Smooth muscle cell (in vitro differentiated cells): ENCODE results near the gene RACGAP1. TPM values are rescaled to one million over a fixed set of nuclear protein-coding genes. Genes with fewer than 3 reads are reported as not detected.
A peak's percentile ranks its signal among the peaks of the same experiment; 100 is the strongest.

Experiments
- DNase-seq: peaks from one replicate; lab custom pipeline; 2025; ENCODE audit not compliant: unreplicated experiment; lab: John Stamatoyannopoulos, UW
- H2AFZ ChIP-seq: fragments of 200-600 bp; sonication (generic); 2 replicates; pipeline ENCODE4 v1.6.0; 2016; ENCODE audit warnings: antibody characterized with exemption, low read depth, mild to moderate bottlenecking
- H3F3A ChIP-seq: fragments of 200-600 bp; sonication (generic); 2 replicates; pipeline ENCODE4 v1.6.0; 2017; ENCODE audit warnings: antibody characterized with exemption, low read depth
- H3K27ac ChIP-seq: fragments of 200-600 bp; sonication (generic); 2 replicates; pipeline ENCODE4 v1.5.1; 2016; ENCODE audit warnings: low read depth, mild to moderate bottlenecking
- H3K27me3 ChIP-seq: fragments of 200-600 bp; sonication (generic); 2 replicates; pipeline ENCODE4 v1.6.1; 2016; ENCODE audit warnings: low read depth, mild to moderate bottlenecking
- H3K36me3 ChIP-seq: fragments of 200-600 bp; sonication (generic); 2 replicates; pipeline ENCODE4 v1.5.1; 2016; ENCODE audit warnings: low read depth
- H3K4me1 ChIP-seq: fragments of 200-600 bp; sonication (generic); 2 replicates; pipeline ENCODE4 v1.5.1; 2016; ENCODE audit warnings: low read depth
- H3K4me2 ChIP-seq: fragments of 200-600 bp; sonication (generic); 2 replicates; pipeline ENCODE4 v1.6.0; 2016; ENCODE audit warnings: mild to moderate bottlenecking
- H3K4me3 ChIP-seq: fragments of 200-600 bp; sonication (generic); 2 replicates; pipeline ENCODE4 v1.5.1; 2016; ENCODE audit warnings: mild to moderate bottlenecking
- H3K79me2 ChIP-seq: fragments of 200-600 bp; sonication (generic); 2 replicates; pipeline ENCODE4 v1.6.0; 2016; ENCODE audit warnings: low read depth, mild to moderate bottlenecking
- H3K9ac ChIP-seq: fragments of 200-600 bp; sonication (generic); 2 replicates; pipeline ENCODE4 v1.6.0; 2016; ENCODE audit warnings: low read depth
- H3K9me3 ChIP-seq: fragments of 200-600 bp; sonication (generic); replicated peaks from 2 replicates; pipeline ENCODE4 v1.5.1; 2016; ENCODE audit warnings: low read depth
- H4K20me1 ChIP-seq: fragments of 200-600 bp; sonication (generic); 2 replicates; pipeline ENCODE4 v1.6.0; 2016; ENCODE audit warnings: low read depth
- WGBS: methylation state at CpG from one replicate; pipeline ENCODE4 v1.1.7; 2016; ENCODE audit warnings: low lambda C conversion rate; 5-methylcytosine and 5-hydroxymethylcytosine counted together
- polyA plus RNA-seq: library from polyadenylated mRNA; unstranded; fragments of >200 nt; fragmentation: Nextera tagmentation; extraction: Ambion mirVana; gene quantifications from 2 replicates; pipeline ENCODE4 v1.2.1, GENCODE V29; 2016
- total RNA-seq: library from RNA; depleted of rRNA; stranded (reverse); fragments of >200 nt; gene quantifications from 2 replicates; pipeline ENCODE4 v1.2.3, GENCODE V29; 2014
- TF ChIP-seq, protein P1 (sequence below): fragments of 200-600 bp; sonication (generic); IDR thresholded peaks from 2 replicates; pipeline ENCODE4 v1.5.1; 2017; ENCODE audit warnings: borderline replicate concordance, mild to moderate bottlenecking, antibody characterized with exemption; ENCODE audit not compliant: insufficient read depth, poor library complexity, severe bottlenecking

RACGAP1 gene
- total and polyA plus RNA-seq, 2 experiments from 2014 or later: 13.7 to 52.3 TPM

- no peaks in the 10 kb centered on the region for H3K9me3 ChIP-seq
- H3K4me1 ChIP-seq: no peaks in the 10 kb centered on the region
- peak overlapping the region; percentile 81 for H3K4me2 ChIP-seq
- no peak overlapping the region for H3K27ac ChIP-seq
- TF ChIP-seq, protein P1, sequence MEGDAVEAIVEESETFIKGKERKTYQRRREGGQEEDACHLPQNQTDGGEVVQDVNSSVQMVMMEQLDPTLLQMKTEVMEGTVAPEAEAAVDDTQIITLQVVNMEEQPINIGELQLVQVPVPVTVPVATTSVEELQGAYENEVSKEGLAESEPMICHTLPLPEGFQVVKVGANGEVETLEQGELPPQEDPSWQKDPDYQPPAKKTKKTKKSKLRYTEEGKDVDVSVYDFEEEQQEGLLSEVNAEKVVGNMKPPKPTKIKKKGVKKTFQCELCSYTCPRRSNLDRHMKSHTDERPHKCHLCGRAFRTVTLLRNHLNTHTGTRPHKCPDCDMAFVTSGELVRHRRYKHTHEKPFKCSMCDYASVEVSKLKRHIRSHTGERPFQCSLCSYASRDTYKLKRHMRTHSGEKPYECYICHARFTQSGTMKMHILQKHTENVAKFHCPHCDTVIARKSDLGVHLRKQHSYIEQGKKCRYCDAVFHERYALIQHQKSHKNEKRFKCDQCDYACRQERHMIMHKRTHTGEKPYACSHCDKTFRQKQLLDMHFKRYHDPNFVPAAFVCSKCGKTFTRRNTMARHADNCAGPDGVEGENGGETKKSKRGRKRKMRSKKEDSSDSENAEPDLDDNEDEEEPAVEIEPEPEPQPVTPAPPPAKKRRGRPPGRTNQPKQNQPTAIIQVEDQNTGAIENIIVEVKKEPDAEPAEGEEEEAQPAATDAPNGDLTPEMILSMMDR: no peak
- H3F3A ChIP-seq: no peaks in the 10 kb centered on the region
- no peak overlapping the region for H2AFZ ChIP-seq
- H3K36me3 ChIP-seq: no peaks in the 10 kb centered on the region
- peaks cover 77% of the 10 kb centered on the region for H3K27me3 ChIP-seq
- H3K79me2 ChIP-seq: no peaks in the 10 kb centered on the region
- no peaks in the 10 kb centered on the region for H4K20me1 ChIP-seq
- H3K4me3 ChIP-seq: peak overlapping the region; percentile 36
- no peak overlapping the region for H3K9ac ChIP-seq
- DNase-seq: no peak
- 50% methylated on average over 15 of the region's 15 CpGs for WGBS
Measured at GRCh38 chr12:49967777-49968250, 57.5 kb downstream of the RACGAP1 start.

- TF ChIP-seq, protein P1: peak; percentile 75
- peak overlapping the region; percentile 53 for H2AFZ ChIP-seq
- H3K9me3 ChIP-seq: no peaks in the 10 kb centered on the region
- WGBS: 5% methylated on average over 33 of the region's 40 CpGs
- no peaks in the 10 kb centered on the region for H3K4me1 ChIP-seq
- H3K4me3 ChIP-seq: peak overlapping the region; percentile 36
- no peaks in the 10 kb centered on the region for H3K79me2 ChIP-seq
- DNase-seq: peak; percentile 82
- no peak overlapping the region for H3K9ac ChIP-seq
- no peaks in the 10 kb centered on the region for H4K20me1 ChIP-seq
- H3K36me3 ChIP-seq: no peaks in the 10 kb centered on the region
- no peak overlapping the region for H3K27ac ChIP-seq
- H3K4me2 ChIP-seq: peak overlapping the region; percentile 81
- peaks cover 83% of the 10 kb centered on the region for H3K27me3 ChIP-seq
- H3F3A ChIP-seq: no peaks in the 10 kb centered on the region
Measured at GRCh38 chr12:49967042-49967776, 58.1 kb downstream of the RACGAP1 start.

DNA sequence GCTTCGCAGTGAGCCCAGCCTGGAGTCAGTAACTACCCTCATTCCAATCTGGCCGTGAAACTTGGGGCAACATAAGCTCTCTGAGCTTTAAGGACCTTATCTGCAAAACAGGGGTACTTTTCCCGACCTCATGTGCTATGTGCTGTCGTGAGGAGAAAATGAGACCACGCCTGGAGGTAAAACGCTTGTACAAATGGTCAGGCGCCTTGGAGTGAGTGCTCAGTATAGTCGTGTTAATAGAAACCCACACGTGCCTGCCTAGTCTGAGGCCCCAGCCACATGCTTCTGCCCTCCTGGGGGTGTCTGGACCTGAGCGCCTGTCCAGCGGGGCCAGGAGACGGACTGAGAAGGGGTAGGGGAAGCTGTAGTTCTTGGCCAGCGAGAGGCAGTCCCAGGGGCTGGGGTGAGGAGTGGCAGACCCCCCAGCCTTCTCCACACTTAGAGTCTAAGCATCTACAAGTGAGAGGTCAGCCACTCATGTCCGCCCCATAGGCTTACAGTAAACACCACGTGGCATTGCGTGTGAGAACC is 58.7 kb downstream of the RACGAP1 start:
- H3K27me3 ChIP-seq: peaks cover 82% of the 10 kb centered on the region
- no peak overlapping the region for H3K4me3 ChIP-seq
- WGBS: 38% methylated on average over 16 of the region's 16 CpGs
- no peaks in the 10 kb centered on the region for H3F3A ChIP-seq
- no peaks in the 10 kb centered on the region for H3K4me1 ChIP-seq
- no peak overlapping the region for H3K9ac ChIP-seq
- no peaks in the 10 kb centered on the region for H3K79me2 ChIP-seq
- H2AFZ ChIP-seq: no peak overlapping the region
- no peak for DNase-seq
- no peaks in the 10 kb centered on the region for H3K36me3 ChIP-seq
- H4K20me1 ChIP-seq: no peaks in the 10 kb centered on the region
- no peak overlapping the region for H3K27ac ChIP-seq
- TF ChIP-seq, protein P1: no peak
- H3K4me2 ChIP-seq: no peak overlapping the region
- no peaks in the 10 kb centered on the region for H3K9me3 ChIP-seq

- TF ChIP-seq, protein P1: no peak
- no peak overlapping the region for H2AFZ ChIP-seq
- H3K4me1 ChIP-seq: no peaks in the 10 kb centered on the region
Measured at GRCh38 chr12:49965836-49966235, 59.5 kb downstream of the RACGAP1 start.

More at GRCh38 chr12:49965836-49966235, 59.5 kb downstream of the RACGAP1 start:
- Histone ChIP-seq H3K27ac (no peak overlapping the region), H3K36me3 (no peaks in the 10 kb centered on the region), H3K4me3 (no peak overlapping the region), H3K79me2 (no peaks in the 10 kb centered on the region), H3K9me3 (no peaks in the 10 kb centered on the region), H3K9ac (no peak overlapping the region), H4K20me1 (no peaks in the 10 kb centered on the region), H3K4me2 (no peak overlapping the region), H3F3A (no peaks in the 10 kb centered on the region), H3K27me3 (peaks cover 81% of the 10 kb centered on the region)
- 77% methylated on average over 5 of the region's 6 CpGs for WGBS
- no peak for DNase-seq
